HG02852 (cell line): ENCODE results near the gene SLIT3.
"Not testable (repeated sequence)": the region's sequence is repeated elsewhere in the genome, so short reads cannot be mapped to it uniquely, and the experiment has no call there.

Source experiments
- ATAC-seq: cut with Tn5 transposase; IDR thresholded peaks from one replicate; pipeline ENCODE4 v1.9.1; 2021; ENCODE audit warnings: mild to moderate bottlenecking, moderate library complexity; ENCODE audit not compliant: unreplicated experiment

Gene SLIT3

DNA sequence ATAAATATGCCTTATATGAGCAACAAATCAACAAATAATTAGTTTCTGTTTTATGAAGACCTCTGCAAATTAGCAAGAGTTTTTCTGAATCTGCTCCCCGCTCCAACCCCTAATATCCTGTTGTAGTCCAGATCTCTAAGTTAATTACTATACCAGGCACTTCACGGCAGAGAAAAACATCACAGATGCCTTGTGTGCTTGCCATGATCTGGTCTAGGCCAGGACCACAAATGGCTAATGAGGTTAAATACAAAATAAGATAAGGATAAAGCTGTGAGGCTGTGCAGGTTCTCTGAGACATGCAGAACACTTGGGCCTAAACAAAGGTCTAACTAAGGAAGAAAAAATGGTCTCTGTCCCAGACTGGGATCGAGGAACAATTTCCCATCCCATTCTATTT is 150.8 kb downstream of the SLIT3 start:
- no peak for ATAC-seq

DNA sequence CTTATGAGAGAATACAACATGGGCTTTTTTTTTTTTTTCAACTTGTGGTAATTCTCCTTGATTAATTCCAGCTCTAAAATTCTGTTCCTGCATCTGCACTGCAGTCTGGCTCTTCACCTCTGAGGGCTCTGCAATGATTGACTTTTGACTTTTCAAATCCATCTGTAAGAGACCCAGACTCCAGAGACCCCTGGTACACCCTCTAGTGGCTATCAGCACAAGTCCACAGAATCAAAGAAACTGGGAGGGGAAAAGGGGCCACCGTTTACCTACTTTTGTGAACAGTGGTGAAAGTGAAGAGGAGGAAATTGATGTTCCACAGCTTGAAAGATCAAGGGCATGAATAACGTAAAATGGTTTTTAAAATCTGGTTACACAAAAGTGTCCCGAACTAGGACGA is 151.6 kb downstream of the SLIT3 start:
- ATAC-seq: no peak

DNA sequence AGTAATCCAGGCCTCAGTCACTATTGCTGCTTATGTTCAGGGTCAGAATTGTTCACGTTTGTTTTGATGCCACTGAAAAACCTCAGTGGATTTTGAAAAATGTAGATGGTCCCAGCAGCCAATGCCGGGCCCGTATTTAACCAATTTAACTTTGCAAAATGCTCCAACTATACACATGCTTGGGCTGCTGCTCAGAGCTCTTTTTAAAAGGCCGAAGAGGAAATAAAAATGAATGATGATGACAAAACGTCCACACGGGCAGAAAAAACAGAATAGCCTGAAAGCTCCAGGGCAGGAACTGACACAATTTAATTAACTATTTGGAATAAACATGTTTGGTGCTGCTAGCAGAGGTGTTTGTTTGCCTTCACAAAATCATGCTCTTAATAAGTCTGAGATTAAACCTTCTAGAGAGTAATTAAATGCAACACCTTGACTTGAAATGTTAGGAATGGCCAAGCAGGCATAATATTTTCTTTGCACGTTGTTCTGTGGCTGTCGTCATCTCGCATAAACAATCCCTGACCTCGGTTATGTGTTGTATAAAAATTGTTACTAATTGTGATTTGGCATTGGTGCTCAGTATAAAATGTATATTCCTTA is 152.7 kb downstream of the SLIT3 start:
- ATAC-seq: no peak

DNA sequence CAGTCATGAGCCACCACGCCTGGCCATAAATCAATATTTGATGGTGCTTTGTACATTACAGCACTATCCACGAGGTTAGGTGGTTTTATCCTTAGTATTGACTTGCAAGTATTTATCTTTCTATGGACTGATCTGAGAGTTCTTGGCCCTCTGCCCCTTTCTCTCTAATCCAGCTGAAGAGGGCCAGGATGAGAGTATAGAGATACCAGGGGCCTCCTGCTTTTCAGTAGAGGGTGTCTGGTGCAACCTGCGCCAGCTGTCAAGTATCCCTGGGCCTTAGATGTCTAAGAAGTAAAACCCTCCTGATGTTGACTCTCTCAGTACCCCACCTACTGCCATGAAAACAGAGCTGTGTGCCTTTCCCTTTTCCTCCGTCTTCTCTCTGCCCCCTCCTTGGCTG is 153.4 kb downstream of the SLIT3 start:
- no peak for ATAC-seq

DNA sequence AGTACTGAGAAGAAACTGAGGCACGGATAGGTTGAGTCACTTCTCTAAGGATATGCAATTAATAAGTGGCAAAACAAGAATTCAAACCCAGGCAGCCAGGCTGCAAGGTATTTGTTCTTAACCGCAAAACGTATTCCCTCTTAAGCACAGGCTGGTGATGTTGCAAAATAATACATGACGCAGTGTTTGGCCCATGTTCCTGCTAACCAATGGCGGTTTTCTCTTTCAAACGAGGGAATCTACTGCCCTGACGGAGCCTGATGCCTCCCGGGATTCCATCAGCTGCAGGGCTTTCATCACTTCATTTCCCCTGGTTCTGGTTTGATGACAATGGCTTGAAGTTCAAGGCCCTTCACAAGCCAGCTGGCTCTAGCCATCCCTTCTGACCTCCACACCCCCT is 154.8 kb downstream of the SLIT3 start:
- ATAC-seq: no peak

DNA sequence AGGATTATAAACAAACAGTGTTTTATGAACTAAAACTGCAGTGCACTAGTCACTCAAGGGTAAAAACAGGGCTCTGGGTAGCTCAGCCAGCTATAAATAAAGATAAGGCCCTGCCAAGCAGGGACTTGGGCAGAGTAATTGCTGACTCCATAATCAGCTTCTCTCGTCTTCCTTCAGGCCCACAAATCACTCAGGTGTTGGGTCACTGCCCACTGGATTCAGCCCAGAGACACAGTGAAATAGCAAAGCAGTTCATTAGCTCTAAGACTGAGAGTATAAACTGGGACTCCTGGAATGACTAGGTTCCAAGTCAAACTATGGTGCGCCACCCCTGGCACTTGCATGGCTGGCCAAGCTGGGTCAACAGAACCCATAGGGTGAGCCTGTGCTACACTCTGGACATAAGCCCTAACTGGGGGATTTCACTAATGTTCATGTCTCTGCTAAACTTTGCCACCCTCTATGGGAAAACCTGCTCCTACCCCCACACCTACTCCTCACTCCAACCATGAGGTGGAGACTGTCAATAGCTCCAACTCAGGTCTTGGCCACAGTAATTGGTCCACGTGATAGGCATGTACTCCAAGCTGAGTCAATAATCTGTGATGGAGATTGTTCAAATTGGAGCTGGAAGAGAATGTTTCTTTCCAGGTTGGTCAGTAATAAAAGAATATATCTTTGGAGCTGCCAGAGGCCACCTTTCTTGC is 158.5 kb downstream of the SLIT3 start:
- ATAC-seq: no peak

DNA sequence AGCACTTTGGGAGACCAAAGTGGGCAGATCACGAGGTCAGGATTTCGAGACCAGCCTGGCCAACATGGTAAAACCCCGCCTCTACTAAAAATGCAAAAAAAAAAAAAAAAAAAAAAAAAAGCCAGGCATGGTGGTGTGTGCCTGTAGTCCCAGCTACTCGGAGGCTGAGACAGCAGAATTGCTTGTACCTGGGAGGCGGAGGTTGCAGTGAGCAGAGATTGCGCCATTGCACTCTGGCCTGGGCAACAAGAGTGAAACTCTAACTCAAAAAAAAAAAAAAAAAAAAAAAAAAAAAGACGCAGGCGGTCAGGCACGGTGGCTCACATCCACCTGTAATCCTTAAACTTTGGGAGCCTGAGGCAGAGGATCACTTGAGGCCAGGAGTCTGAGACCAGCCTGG is 160.7 kb downstream of the SLIT3 start:
- ATAC-seq: not testable (repeated sequence)

DNA sequence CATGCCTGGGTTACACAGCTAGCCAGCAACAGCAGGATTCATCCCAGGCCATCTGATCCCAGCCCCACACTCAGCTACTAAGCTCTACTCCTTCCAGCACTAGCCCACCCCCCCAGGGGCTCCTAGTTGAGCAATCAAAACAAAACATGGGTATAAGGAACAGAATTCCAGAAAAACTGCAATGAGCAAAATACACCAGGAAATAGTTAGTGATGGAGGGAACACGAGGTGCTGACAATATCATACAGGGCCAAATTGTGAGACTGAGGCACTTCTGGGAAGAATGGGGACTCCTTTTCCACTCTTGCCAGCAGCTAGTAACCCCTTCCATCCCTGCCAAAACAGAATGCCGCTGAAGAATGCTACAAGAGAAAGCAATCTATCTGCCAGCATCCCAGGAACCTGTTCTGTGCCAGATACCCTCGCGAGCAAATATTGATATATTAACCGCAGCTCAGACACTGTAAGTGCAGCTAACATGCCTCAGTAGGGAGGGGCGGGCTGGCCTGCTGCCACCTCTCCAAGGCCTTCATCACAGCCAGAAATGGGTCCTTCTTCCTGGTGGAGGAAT is 161.4 kb downstream of the SLIT3 start:
- ATAC-seq: no peak

DNA sequence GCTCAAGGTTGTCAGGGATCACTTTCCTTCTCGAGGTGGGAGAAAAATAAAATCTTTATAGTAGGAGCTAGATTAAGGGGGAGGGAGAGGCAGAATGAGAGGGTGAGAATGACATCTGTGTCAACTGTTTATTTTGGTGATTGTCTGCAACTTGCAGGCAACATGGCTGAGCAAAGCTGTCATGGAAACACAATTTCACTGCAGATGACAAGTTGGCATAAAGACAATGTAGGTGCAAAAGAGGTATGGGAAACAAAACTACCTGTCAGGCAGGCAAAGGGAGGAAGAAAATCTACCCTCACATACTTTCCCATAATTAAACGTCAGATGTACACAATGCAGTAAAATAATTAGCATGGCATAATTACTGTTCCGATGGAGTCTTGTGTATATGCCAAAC is 167.4 kb downstream of the SLIT3 start:
- ATAC-seq: no peak

DNA sequence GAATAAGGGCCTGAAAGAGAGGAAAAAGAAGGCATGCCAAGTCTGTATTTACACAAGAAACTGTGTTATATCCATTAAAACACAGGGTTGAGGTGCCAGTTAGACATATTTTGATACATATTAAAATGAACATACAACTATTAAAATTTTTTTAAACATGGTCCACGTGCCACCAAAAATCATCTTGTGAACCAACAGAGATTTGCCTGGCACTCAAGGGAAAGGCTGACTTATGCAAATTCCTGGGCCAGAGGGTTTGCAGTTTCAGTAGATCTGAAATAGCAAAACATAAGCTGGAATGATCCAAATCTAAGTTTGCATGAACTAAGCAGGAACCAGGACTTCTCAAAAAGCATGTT is 168.7 kb downstream of the SLIT3 start:
- ATAC-seq: no peak

DNA sequence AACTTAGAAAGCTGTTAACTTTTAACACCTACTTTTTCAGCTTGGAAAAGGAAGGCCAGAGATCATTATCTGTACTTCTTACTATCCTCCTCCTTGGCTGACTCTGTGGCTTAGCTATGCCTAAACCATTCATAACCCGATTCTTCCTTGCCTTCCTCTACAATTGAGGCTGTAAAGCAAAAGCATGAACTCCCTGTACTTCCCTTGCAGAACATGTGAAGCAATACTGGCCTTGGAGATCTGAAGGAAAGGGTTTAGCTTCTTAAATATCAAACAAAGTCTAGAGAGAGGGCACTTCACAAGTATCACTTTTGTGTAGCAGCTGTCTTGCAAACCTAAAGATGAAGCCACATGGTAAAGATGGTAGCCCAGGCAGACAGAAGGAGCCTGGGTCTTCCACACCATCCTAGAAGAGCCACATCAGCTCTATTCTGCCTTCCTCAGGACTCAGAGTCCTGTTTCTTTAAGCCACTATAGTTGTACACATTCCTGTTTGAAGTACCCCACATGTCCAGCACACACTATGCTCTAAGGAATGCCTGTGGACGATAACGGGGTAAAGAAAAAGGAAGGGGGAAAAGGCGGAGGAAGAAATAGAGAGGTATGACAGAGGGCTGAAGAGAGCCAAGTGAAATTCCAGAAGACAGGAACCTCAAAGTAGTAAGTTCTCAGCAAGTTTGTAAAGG is 169.2 kb downstream of the SLIT3 start:
- no peak for ATAC-seq

DNA sequence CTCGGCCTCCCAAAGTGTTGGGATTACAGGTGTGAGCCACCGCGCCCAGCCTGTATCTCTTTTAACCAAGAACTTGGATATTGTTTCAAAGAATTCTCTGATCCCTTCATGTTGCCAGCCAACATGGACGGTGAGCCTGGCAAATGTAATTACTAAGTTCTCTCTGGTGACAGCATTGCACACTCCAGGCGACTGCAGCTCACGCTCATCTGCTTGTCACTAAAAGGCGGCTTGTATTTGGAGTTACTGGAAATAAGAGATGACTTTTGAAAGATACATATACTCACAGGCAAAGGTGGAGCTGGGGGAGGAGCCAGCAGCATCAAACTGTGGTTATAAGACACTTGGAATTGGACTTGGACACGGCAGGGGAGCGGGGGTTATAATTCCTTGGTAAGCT is 172.3 kb downstream of the SLIT3 start:
- no peak for ATAC-seq

DNA sequence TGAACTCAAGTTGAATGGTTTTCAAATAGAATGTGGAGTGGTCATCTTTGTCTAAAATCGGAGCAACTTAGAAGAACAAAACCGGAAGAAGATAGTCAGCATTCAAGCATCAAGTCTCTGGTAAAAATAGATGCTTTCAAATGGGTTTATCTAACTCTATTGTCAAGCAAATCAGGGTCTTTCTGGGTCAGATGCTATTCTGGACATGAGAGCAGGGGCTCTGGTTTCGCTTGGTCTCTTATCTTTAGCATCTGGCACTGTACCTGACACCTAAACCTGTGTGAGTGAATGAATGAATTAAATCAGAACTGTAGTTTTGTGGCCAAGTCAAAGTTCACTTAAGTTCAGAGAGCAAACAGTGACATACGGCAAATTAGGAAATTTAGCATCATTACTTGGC is 173.5 kb downstream of the SLIT3 start:
- ATAC-seq: no peak

DNA sequence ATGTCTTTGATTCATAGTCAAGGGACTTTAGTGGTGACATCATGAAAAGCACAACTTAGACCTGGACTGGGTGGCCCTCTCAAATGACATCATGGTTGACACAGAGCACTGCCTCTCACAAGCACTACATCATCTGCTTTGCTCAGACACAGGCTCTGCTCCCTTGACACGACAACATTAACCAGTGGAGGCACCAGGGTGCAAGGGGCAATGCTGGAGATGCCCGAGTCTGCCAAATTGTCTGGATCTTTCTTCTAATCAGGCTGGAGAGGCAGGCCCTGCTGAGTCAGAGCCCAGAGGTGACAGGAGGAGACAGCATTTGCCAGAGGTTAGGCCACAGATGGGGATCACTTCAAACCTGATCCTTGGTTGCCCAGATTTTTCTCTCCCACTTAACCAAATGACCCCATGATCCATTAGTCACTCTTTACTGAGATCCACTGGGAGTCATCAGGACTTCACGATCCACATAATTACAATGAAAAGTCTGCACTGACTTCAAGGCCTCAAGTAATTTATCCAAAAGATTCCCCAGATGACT is 174.4 kb downstream of the SLIT3 start:
- no peak for ATAC-seq

DNA sequence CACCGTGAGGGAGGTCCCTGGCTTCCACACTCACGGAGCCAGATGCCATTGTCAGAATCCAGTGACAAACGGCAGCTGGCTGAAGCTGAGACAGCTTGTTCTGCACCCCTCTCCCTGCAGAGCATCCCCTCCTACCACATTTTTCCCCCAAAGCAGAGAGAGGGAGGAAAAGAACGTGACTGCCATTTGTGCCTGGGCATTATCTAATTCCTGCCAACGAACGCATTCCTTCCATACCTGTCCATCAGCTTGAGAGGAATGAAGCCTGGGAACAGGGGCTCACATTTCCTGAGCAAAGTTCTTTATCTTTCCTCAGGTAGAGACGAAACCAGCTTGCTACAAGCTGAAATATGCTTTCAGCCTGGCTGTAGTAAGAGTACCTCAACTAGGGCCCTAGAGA is 175.4 kb downstream of the SLIT3 start:
- no peak for ATAC-seq

DNA sequence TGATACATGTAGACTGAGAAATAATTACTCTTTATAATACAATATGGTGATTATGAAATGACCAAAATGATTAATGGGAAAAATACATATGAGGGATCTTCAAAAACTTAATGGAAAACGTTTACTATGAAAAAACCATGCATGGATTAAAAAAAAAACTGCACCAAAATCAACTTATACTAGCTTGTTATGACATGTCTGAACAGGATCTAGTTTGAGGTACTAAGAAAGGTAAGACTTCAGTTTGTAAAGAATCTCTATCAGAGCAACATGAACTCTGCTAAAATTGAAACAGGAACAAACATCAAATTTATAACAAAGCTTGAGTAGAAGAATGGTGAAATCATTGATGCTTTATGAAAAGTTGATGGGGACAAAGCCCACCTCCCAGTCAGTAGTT is 178.0 kb downstream of the SLIT3 start:
- no peak for ATAC-seq

DNA sequence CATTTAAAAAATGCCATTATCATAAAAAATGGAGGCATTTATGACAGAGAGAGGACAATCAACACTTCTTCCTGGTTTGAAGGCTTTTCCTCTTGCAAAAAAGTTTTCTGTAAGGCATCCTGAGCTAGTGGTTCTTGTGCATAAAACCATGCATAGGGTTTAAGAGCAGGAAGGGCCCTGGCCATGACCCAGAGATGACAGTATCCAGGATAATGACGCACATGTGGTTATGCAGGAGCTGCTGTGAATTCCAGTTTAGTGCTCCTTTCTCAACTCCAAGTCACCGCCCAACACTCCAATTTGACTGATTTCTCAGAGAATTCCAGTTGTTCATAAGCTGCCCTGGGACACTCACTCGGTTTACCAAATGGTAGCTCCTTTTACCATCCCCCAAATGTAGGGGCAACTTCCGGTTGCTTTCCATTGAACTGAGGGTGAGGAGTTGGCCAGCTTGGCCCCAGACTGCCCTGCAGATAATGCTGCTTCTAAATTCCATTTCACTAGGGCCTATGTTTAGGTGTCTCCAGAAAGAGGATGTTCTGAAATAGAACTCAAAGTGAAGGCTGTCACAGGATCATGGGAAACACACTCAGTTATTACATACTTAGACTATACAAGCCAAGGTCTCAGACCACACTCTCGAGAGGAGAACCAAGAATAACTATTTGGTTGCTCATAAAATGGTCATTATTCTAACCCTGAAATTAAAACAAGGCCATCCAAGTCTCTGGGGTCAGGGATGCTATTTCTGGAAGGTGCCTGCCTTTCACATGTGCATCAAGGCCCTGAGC is 179.1 kb downstream of the SLIT3 start:
- ATAC-seq: no peak

DNA sequence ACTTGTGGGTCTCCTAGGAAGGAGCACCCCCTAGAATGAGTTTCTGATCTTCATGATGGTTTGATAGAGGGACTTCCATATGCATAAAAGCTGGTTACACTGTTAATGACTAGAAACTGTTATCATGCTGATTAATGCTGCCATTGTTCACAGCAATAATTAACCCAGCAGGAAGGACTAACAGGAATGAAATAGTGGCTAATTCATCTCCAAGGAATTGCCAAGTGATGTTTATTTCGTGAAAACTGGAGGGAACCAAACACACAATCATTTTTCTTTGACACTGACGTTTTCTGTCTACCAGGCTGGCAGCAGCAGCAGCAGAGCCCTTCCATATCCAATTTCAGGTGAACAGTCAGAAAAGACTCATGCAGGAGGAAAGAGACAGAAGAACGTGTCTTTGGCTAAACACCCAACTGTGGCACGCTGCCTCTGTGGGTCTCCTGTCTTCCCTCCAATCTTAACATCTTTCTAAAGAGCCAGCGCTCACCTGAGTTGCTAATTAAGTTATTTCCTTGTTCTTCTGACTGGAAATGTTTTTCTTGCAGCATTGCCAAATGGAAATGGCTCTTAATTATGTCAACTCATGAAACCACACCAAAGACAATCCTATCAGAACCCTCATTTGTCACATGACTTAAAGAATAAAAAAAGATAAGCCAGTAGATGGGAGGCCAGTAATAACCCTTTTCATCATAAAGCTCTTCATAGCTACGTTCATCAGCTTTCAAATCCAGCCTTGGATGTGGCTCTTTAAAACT is 181.5 kb downstream of the SLIT3 start:
- ATAC-seq: no peak

DNA sequence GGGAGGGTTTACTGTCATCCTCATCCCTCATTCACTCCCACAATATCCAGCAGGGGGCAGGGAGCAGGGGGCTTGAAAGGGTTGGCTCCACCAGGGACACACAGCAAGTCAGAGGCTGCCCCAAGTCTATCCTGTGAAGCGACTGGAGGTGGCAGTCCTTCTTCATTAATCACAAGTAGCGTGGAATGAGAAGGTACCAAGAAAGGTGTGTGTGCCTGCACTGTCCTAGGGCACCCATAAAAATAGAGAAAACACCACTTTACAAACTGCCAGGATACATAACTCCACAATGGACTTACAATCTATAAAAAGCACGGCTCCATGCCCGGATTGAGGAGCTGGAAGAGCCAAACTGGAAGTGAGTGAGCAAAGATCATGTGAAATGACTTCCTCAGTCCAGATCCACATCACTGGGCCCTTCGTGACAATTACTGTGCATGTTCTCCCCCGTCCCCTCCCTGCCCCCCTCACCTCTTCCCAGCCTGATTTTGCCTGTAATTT is 183.9 kb downstream of the SLIT3 start:
- no peak for ATAC-seq

DNA sequence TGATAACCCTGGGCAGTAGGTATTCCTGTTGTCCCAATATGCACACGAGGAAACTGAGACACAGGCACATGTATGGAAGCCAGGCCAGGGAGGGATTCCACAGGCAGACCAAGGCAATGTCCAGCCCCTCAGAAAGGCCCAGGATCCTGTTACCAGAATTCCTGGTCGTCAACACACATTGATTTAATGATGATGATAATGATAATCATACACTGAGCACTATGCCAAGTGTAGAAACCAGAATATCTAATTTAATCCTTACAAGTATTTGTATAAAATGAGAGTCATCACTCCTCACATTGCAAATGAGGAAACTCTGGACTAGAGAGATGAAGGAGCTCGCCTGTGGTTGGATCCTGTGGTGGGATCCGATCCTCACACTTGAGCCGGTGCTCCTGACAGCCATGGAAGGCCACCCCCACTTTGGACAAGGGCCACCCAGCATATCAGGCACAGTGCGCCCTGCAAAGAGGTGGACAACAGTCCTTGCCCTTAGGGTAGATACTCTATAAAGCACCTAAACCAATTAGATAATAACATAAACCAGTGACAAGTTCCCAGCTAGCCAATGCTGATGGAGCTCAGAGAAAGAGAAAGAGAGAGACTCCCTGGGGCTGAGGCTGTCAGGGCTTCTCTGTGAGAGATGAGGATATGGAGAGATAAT is 185.3 kb downstream of the SLIT3 start:
- ATAC-seq: no peak
